Osteocyte (in vitro differentiated cells): ENCODE data around the gene PDE3A. TPM values are rescaled to one million over a fixed set of nuclear protein-coding genes. Genes with fewer than 3 reads are reported as not detected.
A peak's percentile ranks its signal among the peaks of the same experiment; 100 is the strongest.

Source experiments
- DNase-seq: peaks from one replicate; pipeline ENCODE4 v3.0.0; 2021; ENCODE audit warnings: mixed read lengths; ENCODE audit not compliant: unreplicated experiment; ENCODE audit errors: extremely low spot score
- H3K27ac Mint-ChIP-seq: one replicate; pipeline ENCODE4 v1.8.0; 2021; ENCODE audit warnings: mild to moderate bottlenecking, mixed read lengths; ENCODE audit not compliant: unreplicated experiment
- H3K27me3 Mint-ChIP-seq: one replicate; pipeline ENCODE4 v1.8.0; 2021; ENCODE audit warnings: mixed read lengths; ENCODE audit not compliant: unreplicated experiment
- H3K36me3 Mint-ChIP-seq: one replicate; pipeline ENCODE4 v1.8.0; 2021; ENCODE audit warnings: mixed read lengths; ENCODE audit not compliant: unreplicated experiment
- H3K4me1 Mint-ChIP-seq: one replicate; pipeline ENCODE4 v1.8.0; 2021; ENCODE audit warnings: mixed read lengths; ENCODE audit not compliant: unreplicated experiment
- H3K4me3 Mint-ChIP-seq: one replicate; pipeline ENCODE4 v1.8.0; 2021; ENCODE audit warnings: mild to moderate bottlenecking, moderate library complexity, mixed read lengths; ENCODE audit not compliant: unreplicated experiment
- H3K9me3 Mint-ChIP-seq: one replicate; pipeline ENCODE4 v1.8.0; 2021; ENCODE audit warnings: mixed read lengths; ENCODE audit not compliant: unreplicated experiment
- total RNA-seq: library from RNA; stranded (reverse); gene quantifications from 2 replicates; pipeline ENCODE4 v1.2.1, GENCODE V29; 2021
- TF ChIP-seq, protein P1 (sequence below): fragments of 200-600 bp; sonication (generic); IDR thresholded peaks from 2 replicates; pipeline ENCODE4 v1.5.0; 2021; ENCODE audit warnings: antibody characterized with exemption, mild to moderate bottlenecking, moderate library complexity

Gene PDE3A
- total RNA-seq, 1 donor from 2014 or later: 27.8 TPM

- peaks cover 26% of the 10 kb centered on the region for H3K4me1 Mint-ChIP-seq
- H3K4me3 Mint-ChIP-seq: no peak overlapping the region
- no peaks in the 10 kb centered on the region for H3K27me3 Mint-ChIP-seq
- no peaks in the 10 kb centered on the region for H3K36me3 Mint-ChIP-seq
- DNase-seq: no peak
- H3K27ac Mint-ChIP-seq: peak overlapping the region; percentile 10
- H3K9me3 Mint-ChIP-seq: no peaks in the 10 kb centered on the region
- TF ChIP-seq, protein P1, sequence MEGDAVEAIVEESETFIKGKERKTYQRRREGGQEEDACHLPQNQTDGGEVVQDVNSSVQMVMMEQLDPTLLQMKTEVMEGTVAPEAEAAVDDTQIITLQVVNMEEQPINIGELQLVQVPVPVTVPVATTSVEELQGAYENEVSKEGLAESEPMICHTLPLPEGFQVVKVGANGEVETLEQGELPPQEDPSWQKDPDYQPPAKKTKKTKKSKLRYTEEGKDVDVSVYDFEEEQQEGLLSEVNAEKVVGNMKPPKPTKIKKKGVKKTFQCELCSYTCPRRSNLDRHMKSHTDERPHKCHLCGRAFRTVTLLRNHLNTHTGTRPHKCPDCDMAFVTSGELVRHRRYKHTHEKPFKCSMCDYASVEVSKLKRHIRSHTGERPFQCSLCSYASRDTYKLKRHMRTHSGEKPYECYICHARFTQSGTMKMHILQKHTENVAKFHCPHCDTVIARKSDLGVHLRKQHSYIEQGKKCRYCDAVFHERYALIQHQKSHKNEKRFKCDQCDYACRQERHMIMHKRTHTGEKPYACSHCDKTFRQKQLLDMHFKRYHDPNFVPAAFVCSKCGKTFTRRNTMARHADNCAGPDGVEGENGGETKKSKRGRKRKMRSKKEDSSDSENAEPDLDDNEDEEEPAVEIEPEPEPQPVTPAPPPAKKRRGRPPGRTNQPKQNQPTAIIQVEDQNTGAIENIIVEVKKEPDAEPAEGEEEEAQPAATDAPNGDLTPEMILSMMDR: no peak
Measured at GRCh38 chr12:20342111-20342510, 26.2 kb upstream of the PDE3A start.

DNA sequence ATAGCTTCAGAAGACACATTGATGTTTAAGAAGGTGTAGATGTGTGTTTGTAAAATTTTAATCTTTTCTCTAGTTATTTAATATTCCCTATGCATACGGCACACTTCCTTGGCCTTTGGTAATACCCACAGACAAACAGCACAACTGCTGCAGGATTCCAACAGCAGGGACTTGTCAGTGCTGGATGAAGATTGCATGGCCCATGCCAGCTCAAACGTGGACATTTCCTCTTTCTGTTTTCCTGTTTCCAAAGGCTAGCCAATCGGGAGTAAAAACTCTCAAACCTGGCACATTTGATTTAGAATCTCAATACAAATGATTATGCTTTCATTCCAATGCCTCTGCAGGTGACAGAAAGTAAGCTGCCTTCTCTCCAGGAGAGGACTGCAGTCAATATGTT is 22.5 kb upstream of the PDE3A start:
- no peak for DNase-seq
- H3K27me3 Mint-ChIP-seq: no peaks in the 10 kb centered on the region
- no peak overlapping the region for H3K27ac Mint-ChIP-seq
- H3K36me3 Mint-ChIP-seq: no peaks in the 10 kb centered on the region
- peaks cover 21% of the 10 kb centered on the region for H3K4me1 Mint-ChIP-seq
- TF ChIP-seq, protein P1: no peak
- peaks cover 12% of the 10 kb centered on the region for H3K9me3 Mint-ChIP-seq
- no peak overlapping the region for H3K4me3 Mint-ChIP-seq

- peaks cover 12% of the 10 kb centered on the region for H3K9me3 Mint-ChIP-seq
- no peak overlapping the region for H3K4me3 Mint-ChIP-seq
- H3K27me3 Mint-ChIP-seq: no peaks in the 10 kb centered on the region
- H3K36me3 Mint-ChIP-seq: no peaks in the 10 kb centered on the region
- TF ChIP-seq, protein P1: no peak
- peak overlapping the region; percentile 88 for H3K27ac Mint-ChIP-seq
- no peak for DNase-seq
- peaks cover 21% of the 10 kb centered on the region for H3K4me1 Mint-ChIP-seq
Measured at GRCh38 chr12:20350026-20350425, 18.3 kb upstream of the PDE3A start.

GRCh38 chr12:20350495-20350894 is 17.8 kb upstream of the PDE3A start:
- no peak for DNase-seq

GRCh38 chr12:20351406-20351805 is 16.9 kb upstream of the PDE3A start:
- no peak for DNase-seq
- Mint-ChIP-seq H3K4me1 (peaks cover 21% of the 10 kb centered on the region), H3K27ac (peak overlapping the region; percentile 31), H3K27me3 (no peaks in the 10 kb centered on the region), H3K9me3 (peaks cover 12% of the 10 kb centered on the region), H3K4me3 (no peak overlapping the region), H3K36me3 (no peaks in the 10 kb centered on the region)
- TF ChIP-seq, protein P1: no peak

More at GRCh38 chr12:20350495-20350894, 17.8 kb upstream of the PDE3A start:
- Mint-ChIP-seq H3K36me3 (no peaks in the 10 kb centered on the region), H3K27ac (peak overlapping the region; percentile 88), H3K4me3 (peak overlapping the region; percentile 40), H3K9me3 (peaks cover 12% of the 10 kb centered on the region), H3K4me1 (peaks cover 21% of the 10 kb centered on the region), H3K27me3 (no peaks in the 10 kb centered on the region)
- TF ChIP-seq, protein P1: no peak
